ENCODE data around the gene SEMA3A.

DNA sequence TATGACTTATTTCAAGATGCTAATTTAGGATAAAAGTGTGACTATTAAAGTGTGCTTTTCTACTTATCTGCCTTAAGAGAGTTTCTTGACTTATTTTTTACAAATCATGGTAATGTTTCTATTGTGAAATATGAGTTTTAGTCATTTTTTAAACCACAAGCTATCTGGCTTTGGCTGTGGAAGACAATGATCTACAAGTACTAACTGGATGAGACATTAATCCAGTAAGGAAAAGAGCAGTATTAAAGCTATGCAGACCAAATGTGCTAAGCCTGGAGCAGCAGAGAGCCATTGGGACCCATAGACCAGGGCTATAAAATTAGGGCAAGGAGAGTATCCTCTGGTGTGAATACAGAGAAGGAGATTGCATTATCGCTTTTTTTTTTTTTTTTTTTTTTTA is 92.4 kb downstream of the SEMA3A start:
- TF ChIP-seq TCF7 (CRISPR knock-in tag; IDR thresholded peaks at IDR 0.05; ENCODE audit: low read depth), result no peak
- TF ChIP-seq ATF6 (CRISPR knock-in tag; IDR thresholded peaks at IDR 0.05), result no peak
- no peak for TF ChIP-seq CTCF (IDR thresholded peaks at IDR 0.05)
